HCT116 (cell line): ENCODE measurements around the gene ANOS1.

Experiments
- ATF3 ChIP-seq: IDR thresholded peaks from 2 replicates; pipeline ENCODE4 v1.6.1; 2012
- CTCF ChIP-seq, 3 experiments: fragments of 200-600 bp in 1 of 3; sonication (generic) in 1 of 3; IDR thresholded peaks in 2 of 3; conservative IDR thresholded peaks in 1 of 3; 2 replicates each; pipeline ENCODE4 v1.5.1; 2012 to 2017; ENCODE audit warnings: low read depth in 2 of 3, low read length in 2 of 3, antibody characterized with exemption in 1 of 3, borderline replicate concordance in 1 of 3, control low read depth in 1 of 3, mild to moderate bottlenecking in 1 of 3, mixed read lengths in 1 of 3, mixed run types in 1 of 3, moderate library complexity in 1 of 3; ENCODE audit not compliant: insufficient read depth in 1 of 3
- JUND ChIP-seq: IDR thresholded peaks from 2 replicates; pipeline ENCODE4 v1.6.1; 2012
- MAX ChIP-seq: IDR thresholded peaks from 2 replicates; pipeline ENCODE4 v1.6.1; 2012
- POLR2A ChIP-seq: IDR thresholded peaks from 2 replicates; pipeline ENCODE4 v1.7.0; 2011; ENCODE audit warnings: borderline replicate concordance; ENCODE audit not compliant: insufficient read depth, insufficient read length; ENCODE audit errors: extremely low read depth
- POLR2AphosphoS5 ChIP-seq: IDR thresholded peaks from 2 replicates; pipeline ENCODE4 v1.6.1; 2011; ENCODE audit warnings: mild to moderate bottlenecking, low read depth, low read length, moderate library complexity
- SRF ChIP-seq: IDR thresholded peaks from 2 replicates; pipeline ENCODE4 v1.6.1; 2012; ENCODE audit warnings: low read depth
- ZBTB33 ChIP-seq: IDR thresholded peaks from 2 replicates; pipeline ENCODE4 v1.6.1; 2011; ENCODE audit warnings: mild to moderate bottlenecking, low read length, moderate library complexity; ENCODE audit not compliant: insufficient replicate concordance; ENCODE audit errors: extremely low read depth

GRCh38 chrX:8632924-8633323 lies 99.0 kb downstream of the ANOS1 start:
- TF ChIP-seq CTCF (IDR thresholded peaks at IDR 0.05 in 2 of 3, conservative IDR thresholded peaks at IDR 0.05 in 1 of 3; ENCODE audit: borderline replicate concordance in 1 of 3, insufficient read depth in 1 of 3, low read depth in 2 of 3, low read length in 2 of 3) (no peak), MAX (no peak), ATF3 (no peak), POLR2A (no peak), SRF (no peak), ZBTB33 (no peak), JUND (no peak), POLR2AphosphoS5 (no peak)
